ENCODE results near the gene CCDC92B.

DNA sequence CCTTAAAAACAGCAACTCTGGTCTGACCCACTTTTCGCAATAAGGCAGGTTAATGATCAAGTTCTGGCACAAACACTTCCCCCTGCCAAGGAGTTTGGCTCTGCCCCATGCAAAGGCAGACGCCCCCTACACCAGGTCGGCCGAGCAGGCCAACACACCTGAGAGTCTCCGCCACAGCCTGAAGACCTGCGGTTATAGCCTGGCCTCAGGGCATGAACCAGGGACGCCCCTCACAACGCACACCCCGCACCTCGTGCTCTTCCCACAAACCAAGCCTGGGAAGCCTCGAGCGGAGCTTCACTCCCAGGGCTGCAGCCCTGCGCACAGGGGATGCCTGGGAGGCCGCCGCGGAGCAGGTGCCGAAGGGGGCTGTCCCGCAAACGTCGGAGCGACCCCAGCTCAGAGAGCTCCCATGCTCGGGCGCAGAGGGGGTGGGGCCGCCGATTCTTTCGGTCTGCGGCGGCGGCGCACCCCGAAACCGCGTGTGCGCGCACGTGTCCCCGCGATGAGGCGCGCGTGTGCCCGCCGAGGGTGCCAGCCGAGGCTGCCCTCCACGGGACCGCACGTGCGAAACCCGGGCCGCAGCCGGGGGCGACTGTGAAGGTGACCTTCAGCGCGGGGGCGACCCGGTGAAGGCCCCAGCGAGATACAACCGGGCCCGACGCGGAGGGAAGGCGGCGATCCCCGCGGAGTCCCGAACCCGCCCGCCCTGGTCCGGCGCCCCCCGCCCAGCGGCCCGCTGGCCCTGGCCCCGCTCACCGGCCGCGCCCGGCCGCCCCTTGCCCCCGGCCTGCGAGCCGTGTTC is 38.4 kb downstream of the CCDC92B start:
- TF ChIP-seq, protein P1, sequence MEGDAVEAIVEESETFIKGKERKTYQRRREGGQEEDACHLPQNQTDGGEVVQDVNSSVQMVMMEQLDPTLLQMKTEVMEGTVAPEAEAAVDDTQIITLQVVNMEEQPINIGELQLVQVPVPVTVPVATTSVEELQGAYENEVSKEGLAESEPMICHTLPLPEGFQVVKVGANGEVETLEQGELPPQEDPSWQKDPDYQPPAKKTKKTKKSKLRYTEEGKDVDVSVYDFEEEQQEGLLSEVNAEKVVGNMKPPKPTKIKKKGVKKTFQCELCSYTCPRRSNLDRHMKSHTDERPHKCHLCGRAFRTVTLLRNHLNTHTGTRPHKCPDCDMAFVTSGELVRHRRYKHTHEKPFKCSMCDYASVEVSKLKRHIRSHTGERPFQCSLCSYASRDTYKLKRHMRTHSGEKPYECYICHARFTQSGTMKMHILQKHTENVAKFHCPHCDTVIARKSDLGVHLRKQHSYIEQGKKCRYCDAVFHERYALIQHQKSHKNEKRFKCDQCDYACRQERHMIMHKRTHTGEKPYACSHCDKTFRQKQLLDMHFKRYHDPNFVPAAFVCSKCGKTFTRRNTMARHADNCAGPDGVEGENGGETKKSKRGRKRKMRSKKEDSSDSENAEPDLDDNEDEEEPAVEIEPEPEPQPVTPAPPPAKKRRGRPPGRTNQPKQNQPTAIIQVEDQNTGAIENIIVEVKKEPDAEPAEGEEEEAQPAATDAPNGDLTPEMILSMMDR (IDR thresholded peaks at IDR 0.05) = no peak
- TF ChIP-seq ZFX (IDR thresholded peaks at IDR 0.05; ENCODE audit: borderline replicate concordance) = no peak

Data from 22Rv1 (cell line).